Esophagus squamous epithelium (tissue), 4 donors: ENCODE data around the gene FREY1.

Source experiments
- CTCF ChIP-seq, 6 experiments: fragments of 450-650 bp in 4 of 6; fragments of 200-600 bp in 2 of 6; sonication (generic) in 2 of 6; IDR thresholded peaks; one replicate each; pipeline ENCODE4 v1.5.1; 2016 to 2019; ENCODE audit warnings: antibody characterized with exemption in 6 of 6, mild to moderate bottlenecking in 4 of 6, moderate library complexity in 4 of 6
- POLR2A ChIP-seq, 4 donors: fragments of 450-650 bp; IDR thresholded peaks; one replicate each; pipeline ENCODE4 v1.6.1; 2017; ENCODE audit warnings: antibody characterized with exemption in 4 of 4, mild to moderate bottlenecking in 4 of 4, moderate library complexity in 3 of 4

GRCh38 chr11:45918962-45919675 is 12.0 kb upstream of the FREY1 start:
- TF ChIP-seq CTCF (IDR thresholded peaks at IDR 0.05) (no peak), POLR2A (IDR thresholded peaks at IDR 0.05) (no peak)
